ENCODE results near the gene GPHN.

- TF ChIP-seq CTCF (IDR thresholded peaks at IDR 0.05): no peak
- no peak for TF ChIP-seq POLR2AphosphoS5 (IDR thresholded peaks at IDR 0.05)
Measured at GRCh38 chr14:66514213-66514612, 6.3 kb downstream of the GPHN start.
